ENCODE results near the gene ASGR2.
"Not testable (repeated sequence)": the region's sequence is repeated elsewhere in the genome, so short reads cannot be mapped to it uniquely, and the experiment has no call there.

The ASGR2 gene, protein sequence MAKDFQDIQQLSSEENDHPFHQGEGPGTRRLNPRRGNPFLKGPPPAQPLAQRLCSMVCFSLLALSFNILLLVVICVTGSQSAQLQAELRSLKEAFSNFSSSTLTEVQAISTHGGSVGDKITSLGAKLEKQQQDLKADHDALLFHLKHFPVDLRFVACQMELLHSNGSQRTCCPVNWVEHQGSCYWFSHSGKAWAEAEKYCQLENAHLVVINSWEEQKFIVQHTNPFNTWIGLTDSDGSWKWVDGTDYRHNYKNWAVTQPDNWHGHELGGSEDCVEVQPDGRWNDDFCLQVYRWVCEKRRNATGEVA
- long read RNA-seq: 0 reads

DNA sequence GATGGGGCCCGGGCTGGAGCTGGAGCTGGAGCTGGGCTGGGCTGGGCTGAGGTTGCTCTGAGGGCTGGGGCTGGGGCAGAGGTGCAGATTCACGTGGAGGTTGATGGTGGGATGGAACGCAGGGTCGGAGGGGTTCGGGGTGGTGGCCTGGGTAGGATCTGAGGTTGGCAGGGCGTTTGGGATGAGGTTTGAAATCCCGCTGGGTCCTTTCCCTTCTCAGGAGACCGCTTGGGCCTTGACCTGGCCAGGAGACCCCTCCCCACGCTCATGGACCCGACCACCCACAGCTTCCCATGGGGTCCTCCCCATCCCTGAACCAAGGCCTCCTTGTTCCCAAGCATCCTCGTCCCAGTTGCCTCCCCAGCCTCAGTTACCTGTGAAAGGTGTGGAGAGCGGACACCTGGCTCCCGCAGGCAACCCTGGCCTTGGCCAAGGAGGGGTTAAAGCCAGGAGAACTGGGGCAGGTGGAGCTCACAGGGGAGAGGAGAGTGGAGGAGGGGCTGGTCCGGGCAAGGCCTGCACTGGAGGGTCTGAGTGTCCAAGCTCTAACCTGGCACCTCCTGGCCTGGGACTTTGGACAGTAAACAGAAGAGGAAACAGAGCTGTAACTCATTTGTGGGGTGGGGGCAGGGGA is at the start of gene ASGR2:
Gene ASGR2 (minus strand): TSS at position 582 of the 634 bp plus-strand sequence. CDS start 582 bp downstream, outside the sequence.
- peak within 1 kb of the TSS; percentile 55 for H3K27ac ChIP-seq (replicated peaks)
- no peak for DNase-seq (ENCODE audit: low read depth in 1 of 2, low spot score in 1 of 2)
- H3K27me3 ChIP-seq (ENCODE audit: insufficient read depth, poor library complexity, severe bottlenecking): no peaks in the 10 kb centered on the region
- H3K4me3 ChIP-seq (replicated peaks; ENCODE audit: insufficient read depth, low read length): no peak within 1 kb of the TSS
- TF ChIP-seq POLR2AphosphoS5 (IDR thresholded peaks at IDR 0.05; ENCODE audit: low read depth) (no peak), SPI1 (IDR thresholded peaks at IDR 0.05; ENCODE audit: borderline replicate concordance, low read depth) (no peak), GABPA (IDR thresholded peaks at IDR 0.05; ENCODE audit: low read depth) (no peak)
- TF ChIP-seq, protein P1, sequence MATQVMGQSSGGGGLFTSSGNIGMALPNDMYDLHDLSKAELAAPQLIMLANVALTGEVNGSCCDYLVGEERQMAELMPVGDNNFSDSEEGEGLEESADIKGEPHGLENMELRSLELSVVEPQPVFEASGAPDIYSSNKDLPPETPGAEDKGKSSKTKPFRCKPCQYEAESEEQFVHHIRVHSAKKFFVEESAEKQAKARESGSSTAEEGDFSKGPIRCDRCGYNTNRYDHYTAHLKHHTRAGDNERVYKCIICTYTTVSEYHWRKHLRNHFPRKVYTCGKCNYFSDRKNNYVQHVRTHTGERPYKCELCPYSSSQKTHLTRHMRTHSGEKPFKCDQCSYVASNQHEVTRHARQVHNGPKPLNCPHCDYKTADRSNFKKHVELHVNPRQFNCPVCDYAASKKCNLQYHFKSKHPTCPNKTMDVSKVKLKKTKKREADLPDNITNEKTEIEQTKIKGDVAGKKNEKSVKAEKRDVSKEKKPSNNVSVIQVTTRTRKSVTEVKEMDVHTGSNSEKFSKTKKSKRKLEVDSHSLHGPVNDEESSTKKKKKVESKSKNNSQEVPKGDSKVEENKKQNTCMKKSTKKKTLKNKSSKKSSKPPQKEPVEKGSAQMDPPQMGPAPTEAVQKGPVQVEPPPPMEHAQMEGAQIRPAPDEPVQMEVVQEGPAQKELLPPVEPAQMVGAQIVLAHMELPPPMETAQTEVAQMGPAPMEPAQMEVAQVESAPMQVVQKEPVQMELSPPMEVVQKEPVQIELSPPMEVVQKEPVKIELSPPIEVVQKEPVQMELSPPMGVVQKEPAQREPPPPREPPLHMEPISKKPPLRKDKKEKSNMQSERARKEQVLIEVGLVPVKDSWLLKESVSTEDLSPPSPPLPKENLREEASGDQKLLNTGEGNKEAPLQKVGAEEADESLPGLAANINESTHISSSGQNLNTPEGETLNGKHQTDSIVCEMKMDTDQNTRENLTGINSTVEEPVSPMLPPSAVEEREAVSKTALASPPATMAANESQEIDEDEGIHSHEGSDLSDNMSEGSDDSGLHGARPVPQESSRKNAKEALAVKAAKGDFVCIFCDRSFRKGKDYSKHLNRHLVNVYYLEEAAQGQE (IDR thresholded peaks at IDR 0.05; ENCODE audit: insufficient replicate concordance, low read depth): no peak
- TF ChIP-seq, protein P2, sequence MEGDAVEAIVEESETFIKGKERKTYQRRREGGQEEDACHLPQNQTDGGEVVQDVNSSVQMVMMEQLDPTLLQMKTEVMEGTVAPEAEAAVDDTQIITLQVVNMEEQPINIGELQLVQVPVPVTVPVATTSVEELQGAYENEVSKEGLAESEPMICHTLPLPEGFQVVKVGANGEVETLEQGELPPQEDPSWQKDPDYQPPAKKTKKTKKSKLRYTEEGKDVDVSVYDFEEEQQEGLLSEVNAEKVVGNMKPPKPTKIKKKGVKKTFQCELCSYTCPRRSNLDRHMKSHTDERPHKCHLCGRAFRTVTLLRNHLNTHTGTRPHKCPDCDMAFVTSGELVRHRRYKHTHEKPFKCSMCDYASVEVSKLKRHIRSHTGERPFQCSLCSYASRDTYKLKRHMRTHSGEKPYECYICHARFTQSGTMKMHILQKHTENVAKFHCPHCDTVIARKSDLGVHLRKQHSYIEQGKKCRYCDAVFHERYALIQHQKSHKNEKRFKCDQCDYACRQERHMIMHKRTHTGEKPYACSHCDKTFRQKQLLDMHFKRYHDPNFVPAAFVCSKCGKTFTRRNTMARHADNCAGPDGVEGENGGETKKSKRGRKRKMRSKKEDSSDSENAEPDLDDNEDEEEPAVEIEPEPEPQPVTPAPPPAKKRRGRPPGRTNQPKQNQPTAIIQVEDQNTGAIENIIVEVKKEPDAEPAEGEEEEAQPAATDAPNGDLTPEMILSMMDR (IDR thresholded peaks at IDR 0.05; ENCODE audit: insufficient read depth, low read length): no peak

DNA sequence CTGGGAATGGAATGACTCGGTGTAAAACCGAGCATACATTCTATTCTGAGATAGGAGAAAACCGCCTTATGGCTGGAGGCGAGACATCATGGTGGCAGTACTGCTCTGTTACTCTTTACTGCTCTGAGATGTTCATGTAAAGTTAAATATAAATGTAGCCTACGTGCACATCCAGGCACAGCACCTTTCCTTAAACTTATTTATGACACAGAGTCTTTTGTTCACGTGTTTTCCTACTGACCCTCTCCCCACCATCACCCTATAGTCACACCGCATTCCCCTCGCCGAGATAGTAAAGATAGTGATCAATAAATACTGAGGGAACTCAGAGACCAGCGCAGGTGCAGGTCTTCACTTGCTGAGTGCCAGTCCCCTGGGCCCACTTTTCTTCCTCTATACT is 44.9 kb upstream of the ASGR2 start:
- DNase-seq (ENCODE audit: low read depth in 1 of 2, low spot score in 1 of 2); H3K27ac ChIP-seq (replicated peaks); H3K4me3 ChIP-seq (replicated peaks; ENCODE audit: insufficient read depth, low read length); H3K27me3 ChIP-seq (ENCODE audit: insufficient read depth, poor library complexity, severe bottlenecking): not testable (repeated sequence)

DNA sequence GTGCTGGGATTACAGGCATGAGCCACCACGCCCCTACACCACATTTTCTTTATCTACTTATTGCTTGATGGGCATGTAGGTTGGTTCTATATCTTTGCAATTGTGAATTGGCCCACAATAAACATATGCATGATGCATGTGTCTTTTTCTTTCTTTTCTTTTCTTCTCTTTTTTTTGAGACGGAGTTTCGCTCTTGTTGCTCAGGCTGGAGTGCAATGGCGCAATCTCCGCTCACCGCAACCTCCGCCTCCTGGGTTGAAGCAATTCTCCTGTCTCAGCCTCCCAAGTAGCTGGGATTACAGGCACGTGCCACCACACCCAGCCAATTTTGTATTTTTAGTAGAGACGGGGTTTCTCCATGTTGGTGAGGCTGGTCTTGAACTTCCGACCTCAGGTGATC is 43.8 kb upstream of the ASGR2 start:
- not testable (repeated sequence) for H3K27me3 ChIP-seq (ENCODE audit: insufficient read depth, poor library complexity, severe bottlenecking); H3K27ac ChIP-seq (replicated peaks); H3K4me3 ChIP-seq (replicated peaks; ENCODE audit: insufficient read depth, low read length)
- DNase-seq (ENCODE audit: low read depth in 1 of 2, low spot score in 1 of 2): peak in 1 of 2 experiments; percentile 24

DNA sequence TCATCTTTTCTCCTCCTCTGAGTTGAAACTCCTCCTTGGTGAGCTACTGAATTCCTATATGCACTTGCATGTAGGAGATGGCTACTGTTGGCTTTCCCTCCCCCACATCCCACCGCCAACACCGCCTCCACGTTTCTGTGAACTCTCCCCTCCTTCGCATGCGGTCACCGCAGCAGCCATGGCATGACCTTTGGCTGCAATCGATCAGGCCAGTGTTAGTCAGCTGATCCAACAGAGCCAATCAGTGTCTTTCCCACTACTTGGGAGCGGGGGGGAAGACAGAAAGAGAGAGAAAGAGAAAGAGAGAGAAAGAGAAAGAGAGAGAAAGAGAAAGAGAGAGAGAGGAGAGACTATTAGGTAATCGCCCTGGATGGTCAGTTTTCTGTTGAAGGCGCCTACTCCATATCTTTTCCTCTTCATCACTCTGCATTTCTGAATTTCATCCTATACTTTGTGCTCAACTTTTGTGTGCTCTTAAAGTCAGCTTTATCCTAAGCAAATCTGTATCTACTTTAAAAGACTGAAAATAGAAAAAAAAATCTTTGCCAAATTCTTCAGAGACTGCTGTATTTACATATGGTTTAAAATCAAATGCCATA is 41.8 kb upstream of the ASGR2 start:
- no peak overlapping the region for H3K27ac ChIP-seq (replicated peaks)
- H3K27me3 ChIP-seq (ENCODE audit: insufficient read depth, poor library complexity, severe bottlenecking): no peaks in the 10 kb centered on the region
- no peak for DNase-seq (ENCODE audit: low read depth in 1 of 2, low spot score in 1 of 2)
- no peak for TF ChIP-seq SPI1 (IDR thresholded peaks at IDR 0.05; ENCODE audit: borderline replicate concordance, low read depth)
- TF ChIP-seq GABPA (IDR thresholded peaks at IDR 0.05; ENCODE audit: low read depth): no peak
- TF ChIP-seq POLR2AphosphoS5 (IDR thresholded peaks at IDR 0.05; ENCODE audit: low read depth): no peak
- TF ChIP-seq, protein P1 (IDR thresholded peaks at IDR 0.05; ENCODE audit: insufficient replicate concordance, low read depth): no peak
- TF ChIP-seq, protein P2 (IDR thresholded peaks at IDR 0.05; ENCODE audit: insufficient read depth, low read length): no peak
- H3K4me3 ChIP-seq (replicated peaks; ENCODE audit: insufficient read depth, low read length): no peak overlapping the region

Measured in HL-60 (cell line).